OCI-LY1 (cell line): ENCODE measurements around the gene GRIK2.

ENCODE experiments used
- H2AFZ ChIP-seq: fragments of 200-600 bp; sonication (generic), shearing (Covaris generic); 2 replicates; pipeline ENCODE4 v1.6.0; 2014; ENCODE audit warnings: antibody characterized with exemption, mild to moderate bottlenecking, low read length
- H3F3A ChIP-seq: fragments of 200-600 bp; sonication (generic), shearing (Covaris generic); 2 replicates; pipeline ENCODE4 v1.6.0; 2014; ENCODE audit warnings: mild to moderate bottlenecking, antibody characterized with exemption, low read length, moderate library complexity; ENCODE audit not compliant: insufficient read depth
- H3K27ac ChIP-seq: fragments of 200-600 bp; sonication (generic); 2 replicates; pipeline ENCODE4 v1.5.1; 2014; ENCODE audit warnings: low read length, mixed run types, mild to moderate bottlenecking, low read depth; ENCODE audit not compliant: poor library complexity, severe bottlenecking
- H3K27me3 ChIP-seq: fragments of 200-600 bp; sonication (generic); 2 replicates; pipeline ENCODE4 v1.6.0; 2014; ENCODE audit warnings: antibody characterized with exemption, mild to moderate bottlenecking, low read length, moderate library complexity; ENCODE audit not compliant: insufficient read depth
- H3K36me3 ChIP-seq: fragments of 200-600 bp; sonication (generic); 2 replicates; pipeline ENCODE4 v1.6.1; 2014; ENCODE audit warnings: mild to moderate bottlenecking, antibody characterized with exemption, low read length, moderate library complexity, mixed read lengths; ENCODE audit not compliant: insufficient read depth
- H3K4me1 ChIP-seq: fragments of 200-600 bp; sonication (generic); 2 replicates; pipeline ENCODE4 v1.5.1; 2014; ENCODE audit warnings: mild to moderate bottlenecking, low read length, moderate library complexity; ENCODE audit not compliant: insufficient read depth, severe bottlenecking
- H3K4me2 ChIP-seq: fragments of 200-600 bp; sonication (generic), shearing (Covaris generic); 2 replicates; pipeline ENCODE4 v1.6.1; 2014; ENCODE audit warnings: low read length
- H3K4me3 ChIP-seq: fragments of 200-600 bp; sonication (generic); 2 replicates; pipeline ENCODE4 v1.5.1; 2014; ENCODE audit warnings: low read length, low read depth, mild to moderate bottlenecking, mixed read lengths; ENCODE audit not compliant: poor library complexity, severe bottlenecking
- H3K79me2 ChIP-seq: fragments of 200-600 bp; shearing (Covaris generic); 2 replicates; pipeline ENCODE4 v1.6.1; 2016; ENCODE audit warnings: mixed run types, low read length, mixed read lengths; ENCODE audit not compliant: insufficient read depth
- H3K9ac ChIP-seq: fragments of 200-600 bp; sonication (generic), shearing (Covaris generic); 2 replicates; pipeline ENCODE4 v1.6.1; 2014; ENCODE audit warnings: mild to moderate bottlenecking, low read length, mixed read lengths
- H3K9me2 ChIP-seq: fragments of 200-600 bp; sonication (generic), shearing (Covaris generic); 2 replicates; pipeline ENCODE4 v1.6.1; 2014; ENCODE audit warnings: low read depth, mild to moderate bottlenecking, low read length, mixed read lengths
- H3K9me3 ChIP-seq: fragments of 200-600 bp; shearing (Covaris generic); 2 replicates; pipeline ENCODE4 v1.6.1; 2014; ENCODE audit warnings: low read length, mixed read lengths
- H4K20me1 ChIP-seq: fragments of 200-600 bp; sonication (generic), shearing (Covaris generic); 2 replicates; pipeline ENCODE4 v1.6.0; 2016; ENCODE audit warnings: mild to moderate bottlenecking, low read length; ENCODE audit not compliant: insufficient read depth
- CTCF ChIP-seq: fragments of 200-600 bp; sonication (generic), shearing (Covaris generic); IDR thresholded peaks from 2 replicates; pipeline ENCODE4 v1.5.1; 2017; ENCODE audit warnings: mild to moderate bottlenecking, antibody characterized with exemption, low read length, moderate library complexity, mixed read lengths
- EZH2 ChIP-seq: fragments of 200-600 bp; sonication (generic), shearing (Covaris generic); IDR thresholded peaks from 2 replicates; pipeline ENCODE4 v1.8.0; 2017; ENCODE audit warnings: borderline replicate concordance, mixed run types, mild to moderate bottlenecking, antibody characterized with exemption, low read length, moderate library complexity, mixed read lengths

Gene GRIK2

GRCh38 chr6:101443315-101443714 is 49.8 kb downstream of the GRIK2 start:
- Histone ChIP-seq H3K9ac (no peak overlapping the region), H3K4me3 (no peak overlapping the region), H3K4me1 (no peaks in the 10 kb centered on the region), H3K36me3 (no peaks in the 10 kb centered on the region), H3K27me3 (no peaks in the 10 kb centered on the region), H3K79me2 (no peaks in the 10 kb centered on the region), H3K4me2 (no peak overlapping the region), H2AFZ (no peak overlapping the region), H3K27ac (no peak overlapping the region), H3F3A (no peaks in the 10 kb centered on the region), H4K20me1 (no peaks in the 10 kb centered on the region), H3K9me2 (no peaks in the 10 kb centered on the region), H3K9me3 (no peaks in the 10 kb centered on the region)
- no peak for TF ChIP-seq EZH2
- TF ChIP-seq CTCF, result no peak

GRCh38 chr6:101444717-101445116 is 51.2 kb downstream of the GRIK2 start:
- H2AFZ ChIP-seq, result no peak overlapping the region
- no peak overlapping the region for H3K4me3 ChIP-seq
- H3K36me3 ChIP-seq, result no peaks in the 10 kb centered on the region
- H3K9me2 ChIP-seq, result no peaks in the 10 kb centered on the region
- no peaks in the 10 kb centered on the region for H3K79me2 ChIP-seq
- no peaks in the 10 kb centered on the region for H3K4me1 ChIP-seq
- H3K9me3 ChIP-seq, result no peaks in the 10 kb centered on the region
- no peak overlapping the region for H3K9ac ChIP-seq
- TF ChIP-seq EZH2, result no peak
- TF ChIP-seq CTCF, result no peak
- no peaks in the 10 kb centered on the region for H3K27me3 ChIP-seq
- no peak overlapping the region for H3K27ac ChIP-seq
- H4K20me1 ChIP-seq, result no peaks in the 10 kb centered on the region
- no peaks in the 10 kb centered on the region for H3F3A ChIP-seq
- no peak overlapping the region for H3K4me2 ChIP-seq

- H3K27ac ChIP-seq, result no peak overlapping the region
- H3K36me3 ChIP-seq, result no peaks in the 10 kb centered on the region
- H3K27me3 ChIP-seq, result no peaks in the 10 kb centered on the region
- no peaks in the 10 kb centered on the region for H3K79me2 ChIP-seq
- H2AFZ ChIP-seq, result no peak overlapping the region
- H3F3A ChIP-seq, result no peaks in the 10 kb centered on the region
- no peak overlapping the region for H3K9ac ChIP-seq
- H3K4me1 ChIP-seq, result no peaks in the 10 kb centered on the region
- no peak overlapping the region for H3K4me3 ChIP-seq
- no peak for TF ChIP-seq EZH2
- H3K9me3 ChIP-seq, result no peaks in the 10 kb centered on the region
- H3K4me2 ChIP-seq, result no peak overlapping the region
- no peaks in the 10 kb centered on the region for H4K20me1 ChIP-seq
- no peaks in the 10 kb centered on the region for H3K9me2 ChIP-seq
Observed at GRCh38 chr6:101445527-101445926, 52.0 kb downstream of the GRIK2 start.

GRCh38 chr6:101450901-101451300 is 57.4 kb downstream of the GRIK2 start:
- H3K27me3 ChIP-seq, result no peaks in the 10 kb centered on the region
- H3K79me2 ChIP-seq, result no peaks in the 10 kb centered on the region
- no peak overlapping the region for H2AFZ ChIP-seq
- H3K4me3 ChIP-seq, result no peak overlapping the region
- H3K4me2 ChIP-seq, result no peak overlapping the region
- H3K4me1 ChIP-seq, result no peaks in the 10 kb centered on the region
- H3K27ac ChIP-seq, result no peak overlapping the region
- TF ChIP-seq CTCF (no peak), EZH2 (no peak)
- no peak overlapping the region for H3K9ac ChIP-seq
- H3K9me2 ChIP-seq, result no peaks in the 10 kb centered on the region
- no peaks in the 10 kb centered on the region for H3K36me3 ChIP-seq
- H4K20me1 ChIP-seq, result no peaks in the 10 kb centered on the region
- H3K9me3 ChIP-seq, result no peaks in the 10 kb centered on the region
- no peaks in the 10 kb centered on the region for H3F3A ChIP-seq
